ENCODE data around the gene TMEM52B.
A peak's percentile ranks its signal among the peaks of the same experiment; 100 is the strongest.
"Not testable (repeated sequence)": the region's sequence is repeated elsewhere in the genome, so short reads cannot be mapped to it uniquely, and the experiment has no call there.

TMEM52B gene

GRCh38 chr12:10211940-10212738 lies 33.3 kb downstream of the TMEM52B start:
- H3K4me3 ChIP-seq (ENCODE audit: low read length) = peak overlapping the region; percentile 99
- TF ChIP-seq, protein P1, sequence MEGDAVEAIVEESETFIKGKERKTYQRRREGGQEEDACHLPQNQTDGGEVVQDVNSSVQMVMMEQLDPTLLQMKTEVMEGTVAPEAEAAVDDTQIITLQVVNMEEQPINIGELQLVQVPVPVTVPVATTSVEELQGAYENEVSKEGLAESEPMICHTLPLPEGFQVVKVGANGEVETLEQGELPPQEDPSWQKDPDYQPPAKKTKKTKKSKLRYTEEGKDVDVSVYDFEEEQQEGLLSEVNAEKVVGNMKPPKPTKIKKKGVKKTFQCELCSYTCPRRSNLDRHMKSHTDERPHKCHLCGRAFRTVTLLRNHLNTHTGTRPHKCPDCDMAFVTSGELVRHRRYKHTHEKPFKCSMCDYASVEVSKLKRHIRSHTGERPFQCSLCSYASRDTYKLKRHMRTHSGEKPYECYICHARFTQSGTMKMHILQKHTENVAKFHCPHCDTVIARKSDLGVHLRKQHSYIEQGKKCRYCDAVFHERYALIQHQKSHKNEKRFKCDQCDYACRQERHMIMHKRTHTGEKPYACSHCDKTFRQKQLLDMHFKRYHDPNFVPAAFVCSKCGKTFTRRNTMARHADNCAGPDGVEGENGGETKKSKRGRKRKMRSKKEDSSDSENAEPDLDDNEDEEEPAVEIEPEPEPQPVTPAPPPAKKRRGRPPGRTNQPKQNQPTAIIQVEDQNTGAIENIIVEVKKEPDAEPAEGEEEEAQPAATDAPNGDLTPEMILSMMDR (conservative IDR thresholded peaks at IDR 0.05; ENCODE audit: low read length) = no peak
- DNase-seq (ENCODE audit: low read depth) = peak; percentile 99

DNA sequence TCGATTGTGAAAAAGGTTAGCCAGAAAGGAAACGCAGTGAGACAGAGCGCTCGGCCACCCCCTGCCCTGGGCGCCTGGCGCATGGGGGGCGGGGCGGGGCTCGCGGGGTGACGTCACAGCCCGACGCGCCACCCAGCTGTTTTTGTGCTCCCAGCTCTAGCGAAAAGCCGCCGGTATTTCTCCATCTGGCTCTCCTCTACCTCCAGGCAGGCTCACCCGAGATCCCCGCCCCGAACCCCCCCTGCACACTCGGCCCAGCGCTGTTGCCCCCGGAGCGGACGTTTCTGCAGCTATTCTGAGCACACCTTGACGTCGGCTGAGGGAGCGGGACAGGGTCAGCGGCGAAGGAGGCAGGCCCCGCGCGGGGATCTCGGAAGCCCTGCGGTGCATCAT lies 33.9 kb downstream of the TMEM52B start, which contains the start of gene GABARAPL1:
TSS of gene GABARAPL1 (plus strand) at position 139 of the 393 bp plus-strand sequence. CDS start at position 392, 253 bp downstream.
- peak; percentile 86 for DNase-seq (ENCODE audit: low read depth)
- TF ChIP-seq, protein P1 (conservative IDR thresholded peaks at IDR 0.05; ENCODE audit: low read length) = no peak
- H3K4me3 ChIP-seq (ENCODE audit: low read length) = peak within 1 kb of the TSS; percentile 99

DNA sequence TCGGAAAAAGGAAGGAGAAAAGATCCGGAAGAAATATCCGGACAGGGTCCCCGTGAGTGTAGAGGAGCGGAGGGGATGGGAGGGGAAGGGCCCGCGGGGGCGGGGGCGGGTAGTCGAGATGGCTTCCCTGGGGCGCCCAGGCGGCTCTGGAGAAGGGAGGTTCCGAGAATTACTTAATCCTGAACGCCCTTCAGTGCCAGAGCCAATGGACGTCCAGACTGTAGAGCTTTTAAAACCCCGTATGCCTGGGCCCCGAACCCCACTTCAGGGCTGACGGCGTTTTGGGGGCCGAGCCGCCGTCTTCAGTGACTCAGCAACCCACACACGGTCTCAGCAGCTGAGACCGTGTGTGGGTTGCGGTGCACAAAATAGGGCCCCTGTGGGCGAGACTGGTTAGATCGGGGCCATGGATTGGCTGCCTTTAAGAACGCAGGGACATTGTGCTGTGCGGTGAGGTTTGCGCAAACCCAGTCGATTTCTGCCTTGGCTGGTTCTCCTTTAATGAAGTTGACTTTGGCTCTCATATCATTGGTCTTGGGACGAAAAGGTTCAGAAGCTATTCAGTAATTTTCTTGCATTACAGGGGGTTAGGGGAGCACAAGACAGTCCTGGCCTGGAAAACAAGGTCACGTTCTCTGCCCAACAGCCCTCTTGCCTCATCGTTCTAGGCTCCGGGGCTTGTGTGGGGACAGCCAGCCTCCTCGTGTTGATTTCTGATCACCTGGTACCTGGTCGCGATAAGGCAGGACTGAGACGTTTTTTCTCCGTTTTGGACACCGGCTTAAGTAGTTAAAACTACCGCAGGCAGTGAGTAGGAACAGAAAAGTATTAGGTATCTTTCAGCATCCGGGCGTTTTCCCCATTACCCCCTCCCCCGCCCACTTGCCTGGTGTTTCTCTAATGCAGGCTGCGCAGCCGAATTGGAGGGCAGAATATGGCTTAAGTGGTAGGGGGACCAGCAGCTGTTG lies 34.6 kb downstream of the TMEM52B start:
- TF ChIP-seq, protein P1 (conservative IDR thresholded peaks at IDR 0.05; ENCODE audit: low read length) = no peak
- peak overlapping the region; percentile 99 for H3K4me3 ChIP-seq (ENCODE audit: low read length)
- peak; percentile 92 for DNase-seq (ENCODE audit: low read depth)

DNA sequence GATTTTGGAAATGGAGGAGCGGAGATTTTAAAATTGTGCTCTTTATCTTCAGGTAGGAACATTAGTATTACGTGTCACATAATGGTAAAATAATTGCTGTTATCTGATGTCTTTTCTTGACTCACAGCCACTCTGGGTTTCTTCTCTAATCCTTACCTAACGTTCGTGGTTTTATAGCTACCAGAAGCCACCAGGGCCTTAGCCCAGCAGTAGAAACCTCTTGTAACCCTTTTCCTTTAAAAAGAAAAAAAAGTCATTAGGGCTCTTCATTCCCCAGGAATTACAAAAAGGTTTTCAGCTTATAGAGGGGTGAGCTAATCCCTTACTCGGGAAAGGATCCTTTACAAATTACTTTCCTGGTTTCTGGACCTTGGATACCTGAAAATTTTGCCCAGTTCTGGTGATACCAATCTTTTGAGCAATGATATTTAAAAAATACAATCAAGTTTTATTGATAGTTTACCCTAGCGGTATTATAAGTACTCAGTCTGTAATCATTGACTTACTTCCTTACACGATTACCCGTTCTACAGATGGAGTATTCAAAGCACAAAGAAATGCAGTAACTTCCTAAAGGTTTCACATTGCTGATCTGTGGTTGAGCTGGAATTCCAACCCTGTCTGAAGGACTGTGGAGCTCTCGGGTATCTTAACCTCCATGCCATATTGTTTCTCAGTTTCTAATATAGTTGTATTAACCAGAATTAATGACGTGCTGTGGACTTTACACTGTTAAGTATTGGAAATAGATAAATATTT lies 35.5 kb downstream of the TMEM52B start:
- DNase-seq (ENCODE audit: low read depth) = peak; percentile 73

GRCh38 chr12:10214895-10215267 lies 36.0 kb downstream of the TMEM52B start:
- peak overlapping the region; percentile 99 for H3K4me3 ChIP-seq (ENCODE audit: low read length)
- TF ChIP-seq, protein P1 (conservative IDR thresholded peaks at IDR 0.05; ENCODE audit: low read length) = no peak
- DNase-seq (ENCODE audit: low read depth) = peak; percentile 8

More for the DNA sequence above, 35.5 kb downstream of the TMEM52B start:
- TF ChIP-seq, protein P1 (conservative IDR thresholded peaks at IDR 0.05; ENCODE audit: low read length) = no peak
- peak overlapping the region; percentile 99 for H3K4me3 ChIP-seq (ENCODE audit: low read length)

GRCh38 chr12:10215436-10215835 lies 36.6 kb downstream of the TMEM52B start:
- H3K4me3 ChIP-seq (ENCODE audit: low read length) = peak overlapping the region; percentile 99; the same call in 1 of the 2 replicates
- TF ChIP-seq, protein P1 (conservative IDR thresholded peaks at IDR 0.05; ENCODE audit: low read length) = no peak
- DNase-seq (ENCODE audit: low read depth) = no peak

GRCh38 chr12:10215946-10216345 lies 37.1 kb downstream of the TMEM52B start:
- not testable (repeated sequence) for H3K4me3 ChIP-seq (ENCODE audit: low read length); DNase-seq (ENCODE audit: low read depth)

Measured in AG10803 (cell line).